Activated T-cell treated with anti-CD3 and anti-CD28 coated beads for 4 hours (primary cell): ENCODE measurements around the gene POLR2E.
"Not testable (repeated sequence)": the region's sequence is repeated elsewhere in the genome, so short reads cannot be mapped to it uniquely, and the experiment has no call there.

ENCODE experiments used
- DNase-seq: peaks from one replicate; pipeline ENCODE4 v3.0.0-alpha.2; 2020

The POLR2E gene

DNA sequence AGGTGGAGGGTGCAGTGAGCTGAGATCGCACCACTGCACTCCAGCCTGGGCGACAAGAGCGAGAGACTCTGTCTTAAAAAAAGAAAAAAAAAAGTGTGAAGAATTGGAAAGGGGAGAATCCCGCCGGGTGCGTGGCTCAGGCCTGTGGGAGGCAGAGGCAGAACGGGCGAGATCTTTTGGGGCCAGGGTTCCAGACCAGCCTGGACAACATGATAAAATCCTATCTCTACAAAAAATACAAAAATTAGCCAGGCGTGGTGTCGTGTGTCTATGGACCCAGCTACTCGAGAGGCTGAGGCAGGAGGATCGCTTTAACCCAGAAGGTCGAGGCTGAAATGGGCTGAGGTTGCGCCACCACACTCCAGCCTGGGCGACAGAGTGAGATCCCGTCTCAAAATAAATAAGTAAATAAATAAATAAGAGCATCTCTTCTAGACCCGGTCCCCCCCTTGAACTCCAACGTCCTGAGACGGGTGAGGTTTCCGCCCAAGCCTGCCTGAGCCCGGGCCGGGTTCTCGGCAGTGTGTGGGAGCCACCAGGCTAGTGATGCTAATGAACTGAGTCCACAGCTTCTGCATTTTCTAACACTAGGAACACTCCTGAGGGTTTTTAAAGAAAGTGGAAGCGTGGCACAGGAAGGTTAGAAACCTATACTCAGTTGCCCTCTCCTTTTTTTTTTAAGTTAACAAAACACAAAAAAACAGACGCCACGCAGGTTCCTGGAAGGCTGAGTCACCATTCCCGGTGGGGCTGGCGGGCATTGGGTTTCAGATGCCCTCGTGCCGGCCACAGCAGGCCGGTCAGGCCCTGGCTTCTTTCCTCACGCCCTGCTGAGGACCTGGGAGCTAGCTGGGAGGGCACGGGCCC is 30.7 kb upstream of the POLR2E start:
- no peak for DNase-seq

DNA sequence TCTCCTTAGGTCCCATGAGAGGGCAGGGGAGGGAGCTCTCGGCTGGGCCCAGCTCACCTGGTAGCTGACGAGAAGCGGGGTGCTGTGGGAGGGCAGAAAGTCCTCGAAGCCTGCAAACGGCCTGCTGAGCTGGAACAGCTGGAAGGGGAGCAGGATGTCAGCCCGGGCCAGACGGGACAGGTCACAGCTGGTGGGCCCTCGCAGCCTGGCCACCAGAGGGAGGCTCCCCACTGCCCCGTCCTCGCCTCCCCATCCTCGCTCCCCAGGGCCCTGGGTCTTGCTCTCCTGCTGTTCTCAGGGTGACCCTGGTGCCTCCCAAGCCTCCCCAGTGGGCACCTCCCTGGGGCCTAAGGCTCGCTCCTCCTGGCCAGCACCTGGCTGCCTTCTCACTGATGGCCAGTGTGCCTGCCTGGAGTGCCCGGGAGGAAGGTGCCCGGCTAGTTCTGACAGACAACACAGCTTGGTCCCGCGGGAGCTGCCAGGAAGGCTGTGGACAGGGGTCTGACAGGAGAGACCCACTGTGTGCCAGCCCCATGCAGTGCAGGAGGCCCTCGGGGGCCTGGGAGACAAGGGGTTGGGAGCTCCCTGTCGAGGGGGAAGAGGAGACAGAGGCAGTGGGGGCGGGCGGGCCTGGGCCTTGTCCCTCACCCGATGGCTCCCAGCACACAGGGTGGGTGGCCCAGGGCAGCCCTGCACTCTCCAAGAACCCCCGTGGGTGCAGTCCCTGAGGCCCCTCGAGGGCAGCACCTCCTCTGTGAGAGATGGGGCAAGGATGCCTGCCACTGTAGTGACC is 28.9 kb upstream of the POLR2E start:
- no peak for DNase-seq

DNA sequence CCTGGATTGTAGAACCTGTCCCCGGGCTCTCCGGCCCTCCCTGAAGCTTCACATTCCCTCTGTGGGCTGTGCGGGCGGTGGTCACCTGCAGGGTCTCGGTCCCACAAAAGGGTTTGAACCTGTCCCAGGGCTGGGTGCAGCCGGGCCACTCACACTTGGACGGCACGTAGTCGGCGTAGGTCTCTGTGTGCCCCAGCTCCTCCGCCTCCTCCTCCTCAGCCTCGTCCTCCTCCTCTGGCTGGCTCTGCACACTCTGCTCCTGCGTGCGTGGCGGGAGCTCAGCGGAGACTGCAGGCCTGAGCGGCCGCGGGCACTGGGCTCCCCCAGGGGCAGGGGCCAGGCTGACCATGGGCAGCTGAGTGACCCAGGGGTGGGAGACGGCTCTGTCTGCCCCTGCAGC is 28.2 kb upstream of the POLR2E start:
- DNase-seq = no peak

DNA sequence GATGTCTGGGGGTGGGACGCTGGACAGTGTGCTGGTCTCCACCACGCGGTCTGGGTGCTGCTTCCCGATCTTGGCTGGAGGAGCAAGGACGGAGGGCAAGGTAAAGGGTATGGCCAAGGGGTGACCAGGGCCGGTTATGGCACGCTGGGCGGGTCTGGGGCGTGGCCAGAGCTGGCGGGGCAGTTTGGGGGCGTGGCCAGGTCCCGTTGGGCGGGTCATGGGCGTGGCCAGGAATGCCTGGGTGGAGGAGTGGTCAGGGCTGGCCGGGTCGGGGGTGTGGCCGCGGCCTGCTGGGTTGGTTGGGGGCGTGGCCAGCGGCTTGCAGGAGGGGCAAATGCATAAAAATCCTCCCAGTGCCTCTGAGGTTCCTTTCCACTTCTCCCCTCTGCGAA is 27.8 kb upstream of the POLR2E start:
- DNase-seq = no peak

DNA sequence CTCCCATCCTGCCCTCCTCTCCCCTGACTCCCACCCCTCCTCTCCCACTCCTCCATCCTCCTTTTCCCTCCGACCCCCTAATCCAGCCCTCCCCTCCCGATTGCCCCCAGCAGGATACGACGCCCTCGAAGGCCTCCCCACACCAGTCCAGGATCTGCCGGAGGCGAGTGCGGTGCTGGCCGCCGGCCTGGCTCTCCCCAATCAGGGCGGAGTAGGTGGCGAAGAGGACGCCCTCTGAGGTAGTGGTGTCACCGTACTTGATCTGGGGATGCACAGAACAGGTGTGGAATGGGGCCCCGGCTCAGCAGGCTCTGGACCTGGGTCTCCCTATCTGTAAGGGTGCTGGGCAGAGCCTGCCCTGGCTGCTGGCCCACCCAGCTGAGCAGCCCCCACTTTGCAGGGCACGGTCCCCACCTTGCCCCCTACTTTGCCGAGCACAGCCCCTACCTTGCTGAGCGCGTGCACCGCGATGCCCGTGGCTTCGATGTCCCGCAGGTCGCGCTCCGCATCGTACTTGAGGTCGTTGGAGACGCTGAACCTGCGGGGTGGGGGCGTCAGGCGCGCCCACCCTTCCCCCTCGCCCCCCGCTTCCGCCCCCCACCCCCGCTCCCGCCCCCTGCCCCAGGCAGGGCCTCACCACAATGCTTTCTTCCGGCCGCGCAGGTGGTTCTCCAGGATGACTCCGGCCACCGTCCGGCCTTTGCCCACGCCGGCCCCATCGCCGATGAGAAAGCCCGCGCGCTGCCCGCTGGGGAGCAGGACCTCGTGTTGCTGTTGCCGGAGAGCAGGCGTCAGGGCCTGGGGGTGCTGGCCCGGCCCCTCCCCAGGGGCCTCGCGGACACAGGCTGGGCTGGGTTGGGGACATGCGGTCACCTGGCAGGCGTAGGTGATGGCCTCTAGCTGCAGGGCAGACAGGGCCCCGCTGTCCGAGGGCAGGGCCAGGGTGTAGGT is 27.1 kb upstream of the POLR2E start:
- DNase-seq = no peak

DNA sequence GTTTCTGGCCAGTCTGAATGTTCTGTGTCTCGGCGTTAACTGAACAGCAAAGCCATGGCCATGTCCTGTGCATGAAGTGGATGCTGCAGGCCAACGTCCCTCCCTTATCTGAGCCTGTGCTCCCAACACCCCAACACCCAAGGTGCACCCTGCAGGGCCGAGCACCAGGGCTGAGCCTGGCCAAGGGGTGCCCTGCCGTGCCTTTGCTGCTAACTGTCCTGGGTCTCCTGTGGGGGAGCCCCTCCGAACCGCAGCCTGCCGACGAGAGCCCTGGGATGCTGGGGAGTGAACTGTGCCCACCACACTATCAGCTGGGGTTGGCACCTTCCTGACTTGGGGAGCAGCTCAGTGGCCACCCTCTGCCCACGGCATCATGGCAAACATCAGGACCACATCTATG is 26.2 kb upstream of the POLR2E start:
- no peak for DNase-seq

DNA sequence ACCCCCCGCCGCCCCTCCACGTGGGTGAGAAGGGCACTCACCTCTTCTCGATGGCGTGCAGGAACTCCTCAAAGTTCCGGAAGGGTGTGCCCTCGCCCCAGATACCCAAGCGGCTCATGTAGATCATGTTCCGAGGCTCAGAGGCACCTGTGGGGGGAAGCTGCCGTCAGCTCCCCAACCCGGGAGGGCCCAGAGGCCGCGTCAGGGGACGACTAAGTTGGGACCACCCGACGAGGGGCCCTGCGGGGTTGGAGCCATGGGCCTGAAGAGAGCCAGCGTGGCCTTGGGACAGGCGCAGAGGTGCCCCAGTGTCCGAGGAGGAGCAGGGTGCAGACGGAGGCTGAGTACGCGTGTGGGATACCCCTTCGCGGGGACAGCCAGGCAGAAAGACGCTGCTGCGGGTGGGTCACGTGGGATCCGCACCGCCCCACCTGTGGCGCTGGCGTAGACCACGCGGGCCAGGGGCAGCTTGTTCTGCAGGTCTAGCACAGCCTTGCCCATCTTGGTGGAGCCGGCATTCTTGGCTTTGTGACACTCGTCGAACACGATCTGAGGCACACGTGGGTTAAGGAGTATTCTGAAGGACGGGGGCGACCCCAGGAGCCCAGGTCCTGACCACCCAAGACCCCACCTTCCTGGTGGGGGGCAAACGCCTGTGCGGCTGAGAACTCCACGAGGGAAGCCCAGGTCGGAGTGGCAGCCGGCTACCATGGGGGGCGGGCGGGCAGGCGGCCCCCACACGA is 24.5 kb upstream of the POLR2E start:
- DNase-seq = no peak

DNA sequence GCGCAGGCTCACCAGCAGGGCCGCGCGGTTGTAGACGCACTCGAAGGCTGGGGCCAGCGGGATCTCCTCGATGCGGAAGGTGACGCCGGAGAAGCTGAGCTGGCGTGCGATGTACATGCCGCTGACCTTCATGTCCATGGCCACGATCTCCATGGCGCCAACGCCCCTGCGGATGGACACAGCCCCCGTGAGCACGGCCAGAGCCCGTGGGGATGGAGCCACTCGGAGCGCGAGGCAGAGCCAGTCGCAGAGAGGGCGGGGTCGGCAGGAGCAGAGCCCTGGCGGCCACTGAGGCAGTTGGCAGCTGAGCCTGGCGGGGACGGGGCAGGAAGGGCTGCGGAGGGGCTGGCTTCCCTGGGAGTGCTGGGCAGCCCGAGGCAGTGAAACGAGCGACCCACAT is 23.8 kb upstream of the POLR2E start:
- no peak for DNase-seq

DNA sequence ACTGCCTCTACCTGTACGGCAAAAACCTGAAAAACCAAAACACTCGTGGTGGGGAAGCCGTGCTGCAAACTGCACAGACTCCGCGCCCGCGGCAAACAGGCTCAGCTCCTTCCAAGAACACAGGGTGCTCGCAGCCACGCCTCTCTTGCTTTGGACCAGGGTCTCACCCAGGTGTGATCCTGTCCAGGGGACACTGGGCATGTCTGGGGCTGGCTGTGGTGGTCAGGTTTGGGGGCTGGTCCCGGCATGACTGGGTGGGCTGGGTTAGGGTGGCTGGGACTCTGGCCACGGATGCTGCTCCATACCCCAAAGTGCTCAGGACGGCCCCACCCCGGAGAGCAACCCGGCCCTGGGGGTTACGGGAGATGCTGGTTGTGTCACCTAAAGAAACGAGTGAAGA is 22.5 kb upstream of the POLR2E start:
- no peak for DNase-seq

DNA sequence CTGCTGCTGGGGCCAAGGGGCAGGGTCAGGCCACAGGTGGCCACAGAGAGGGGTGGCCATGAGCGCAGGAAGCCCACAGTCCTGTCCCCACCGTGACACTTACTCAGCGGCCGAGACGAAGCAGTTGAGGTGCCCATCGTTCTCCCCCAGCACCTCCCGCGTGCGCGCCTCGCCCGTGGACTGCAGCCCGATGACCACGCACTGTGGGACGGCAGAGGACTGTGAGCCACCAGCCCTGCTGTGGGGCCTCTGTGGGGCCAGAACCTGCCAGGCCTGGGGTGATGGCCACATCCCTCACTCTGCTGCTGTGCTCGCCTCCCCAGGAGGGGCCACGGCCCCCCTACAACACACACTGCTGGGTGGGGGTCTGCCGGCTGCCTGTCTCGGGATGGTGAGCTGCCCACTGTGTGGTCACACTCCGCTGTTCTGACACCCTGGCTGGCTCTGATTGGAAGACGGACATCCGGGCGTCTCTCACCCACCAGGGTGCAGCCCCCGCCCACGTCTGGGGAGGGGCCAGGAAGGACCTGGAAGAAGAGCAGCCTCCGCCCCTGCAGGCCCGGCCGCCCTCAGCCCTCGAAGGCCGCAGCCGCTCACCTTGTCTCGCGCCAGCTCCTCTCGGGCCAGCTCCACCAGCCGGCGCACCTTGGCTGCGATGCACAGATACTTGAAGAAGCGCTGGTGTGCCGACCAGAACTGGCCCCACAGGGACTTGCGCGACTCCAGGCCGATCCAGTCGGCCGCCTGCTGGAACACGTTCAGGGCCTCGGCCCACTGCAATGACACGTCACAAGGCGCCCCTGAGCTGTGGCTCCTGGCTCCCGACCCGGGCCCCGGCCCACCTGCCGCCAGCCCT is 21.8 kb upstream of the POLR2E start:
- DNase-seq = no peak

DNA sequence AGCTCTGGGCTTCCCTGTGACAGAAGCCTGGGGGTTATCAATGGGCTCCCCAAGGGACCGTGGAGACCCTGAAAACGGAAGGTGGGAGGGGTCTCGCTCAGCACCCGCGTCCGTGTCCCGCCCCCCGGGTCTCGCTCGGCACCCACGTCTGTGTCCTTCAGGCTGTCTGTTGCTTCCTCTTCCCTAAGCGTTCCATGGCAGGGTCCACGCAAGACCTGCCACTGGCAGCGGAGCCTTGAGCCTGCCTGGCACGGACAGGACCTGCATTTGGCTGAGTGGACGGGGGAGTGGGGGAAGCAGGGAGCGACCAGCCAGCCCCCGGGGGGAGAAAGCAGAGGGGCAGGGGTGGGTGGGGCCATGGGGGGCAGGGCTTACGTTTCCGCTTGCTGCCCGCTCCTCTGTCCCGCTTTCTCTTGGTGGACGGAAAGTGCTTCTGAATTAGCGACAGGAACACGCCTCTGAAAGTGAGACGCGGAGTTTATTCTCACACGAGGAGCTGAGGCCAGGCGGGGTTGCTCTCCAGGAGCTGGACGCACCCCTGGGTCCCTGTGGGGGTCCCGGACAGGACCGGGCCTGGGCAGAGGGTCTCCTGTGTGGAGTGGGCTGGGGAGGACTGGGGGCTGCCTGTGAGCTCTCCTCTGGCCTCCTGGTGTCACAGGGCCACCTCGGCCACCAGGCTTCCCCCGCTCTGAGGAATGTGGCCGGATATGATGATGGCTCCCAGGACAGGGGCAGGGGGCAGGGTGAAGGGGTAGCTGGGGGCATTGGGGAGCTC is 20.7 kb upstream of the POLR2E start:
- DNase-seq = no peak

DNA sequence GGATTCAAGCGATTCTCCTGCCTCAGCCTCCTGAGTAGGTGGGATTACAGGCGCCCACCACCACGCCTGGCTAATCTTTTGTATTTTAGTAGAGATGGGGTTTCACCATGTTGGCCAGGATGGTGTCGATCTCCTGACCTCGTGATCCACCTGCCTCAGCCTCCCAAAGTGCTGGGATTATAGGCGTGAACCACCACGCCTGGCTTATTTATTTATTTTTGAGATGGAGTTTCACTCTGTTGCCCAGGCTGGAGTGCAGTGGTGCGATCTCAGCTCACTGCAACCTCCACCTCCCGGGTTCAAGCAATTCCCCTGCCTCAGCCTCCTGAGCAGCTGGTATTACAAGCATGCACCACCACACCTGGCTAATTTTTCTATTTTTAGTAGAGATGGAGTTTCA is 19.6 kb upstream of the POLR2E start:
- not testable (repeated sequence) for DNase-seq

DNA sequence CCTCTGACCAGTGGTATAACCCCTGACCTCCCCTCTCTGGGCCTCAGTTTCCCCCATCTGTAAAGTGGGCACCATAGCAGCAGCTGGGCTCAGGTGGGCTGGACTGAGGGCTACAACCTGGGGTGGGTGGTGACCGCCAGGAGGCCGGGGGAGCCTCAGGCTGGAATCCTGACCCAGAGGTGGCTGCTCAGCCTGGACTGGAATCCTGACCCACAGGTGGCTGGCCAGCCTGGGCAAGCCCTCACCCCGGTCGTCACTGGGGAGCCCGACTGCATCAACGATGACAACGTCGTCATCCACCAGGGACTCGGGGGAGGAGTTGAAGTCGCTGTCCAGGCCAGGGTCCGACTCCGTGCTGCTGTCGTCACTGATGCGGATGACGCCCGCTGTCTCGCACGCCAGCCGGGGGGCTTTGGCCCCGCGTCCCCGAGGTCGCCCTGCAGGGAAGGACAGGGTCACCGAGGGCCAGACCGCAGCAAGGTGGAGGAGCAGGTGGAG is 18.9 kb upstream of the POLR2E start:
- DNase-seq = no peak

DNA sequence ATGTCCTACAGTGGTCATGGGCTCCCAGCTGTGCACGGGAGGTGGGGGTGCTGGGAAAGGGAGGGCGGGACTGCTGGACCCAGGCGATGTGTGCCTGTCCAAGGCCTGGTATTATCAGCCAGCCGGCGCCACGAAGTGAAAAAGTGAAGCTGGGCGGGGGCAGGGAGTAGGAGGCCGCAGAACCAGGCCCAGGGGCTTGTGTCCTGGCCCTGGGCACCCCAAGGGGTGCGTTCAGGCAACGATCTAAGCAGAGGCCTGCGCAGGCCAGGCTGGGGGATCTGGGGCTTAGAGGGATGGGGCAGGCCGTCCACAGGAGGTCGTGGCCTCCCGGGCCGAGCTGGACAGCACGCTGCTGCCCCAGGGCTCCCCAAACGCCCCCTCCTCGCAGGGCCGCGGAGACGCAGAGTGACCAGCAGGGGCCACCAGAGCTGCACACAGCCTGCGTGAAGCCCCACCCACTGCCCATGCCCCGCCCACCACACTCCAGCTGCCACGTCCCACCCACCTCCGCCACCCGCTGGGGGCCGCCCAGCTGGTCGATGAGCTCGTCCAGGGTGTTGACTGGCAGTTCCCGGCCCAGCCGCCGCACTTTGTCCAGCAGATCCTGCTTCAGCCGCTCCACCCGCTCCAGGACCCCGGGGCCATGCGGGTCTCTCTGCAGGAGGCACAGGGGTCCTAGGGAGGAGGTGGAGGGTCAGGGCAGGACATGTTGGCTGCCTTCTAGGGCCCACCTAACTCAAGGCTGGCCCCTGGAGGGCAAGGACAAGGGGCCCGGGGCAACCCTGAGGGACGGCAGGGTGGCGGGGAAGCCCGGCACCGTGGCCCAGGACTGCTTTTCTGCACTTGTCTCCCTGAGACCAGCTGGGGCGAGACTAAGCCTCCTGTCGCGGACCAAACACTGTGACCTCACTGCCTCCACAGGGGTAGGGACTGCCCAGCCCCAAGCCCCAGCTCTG is 18.1 kb upstream of the POLR2E start:
- peak; percentile 77 for DNase-seq

DNA sequence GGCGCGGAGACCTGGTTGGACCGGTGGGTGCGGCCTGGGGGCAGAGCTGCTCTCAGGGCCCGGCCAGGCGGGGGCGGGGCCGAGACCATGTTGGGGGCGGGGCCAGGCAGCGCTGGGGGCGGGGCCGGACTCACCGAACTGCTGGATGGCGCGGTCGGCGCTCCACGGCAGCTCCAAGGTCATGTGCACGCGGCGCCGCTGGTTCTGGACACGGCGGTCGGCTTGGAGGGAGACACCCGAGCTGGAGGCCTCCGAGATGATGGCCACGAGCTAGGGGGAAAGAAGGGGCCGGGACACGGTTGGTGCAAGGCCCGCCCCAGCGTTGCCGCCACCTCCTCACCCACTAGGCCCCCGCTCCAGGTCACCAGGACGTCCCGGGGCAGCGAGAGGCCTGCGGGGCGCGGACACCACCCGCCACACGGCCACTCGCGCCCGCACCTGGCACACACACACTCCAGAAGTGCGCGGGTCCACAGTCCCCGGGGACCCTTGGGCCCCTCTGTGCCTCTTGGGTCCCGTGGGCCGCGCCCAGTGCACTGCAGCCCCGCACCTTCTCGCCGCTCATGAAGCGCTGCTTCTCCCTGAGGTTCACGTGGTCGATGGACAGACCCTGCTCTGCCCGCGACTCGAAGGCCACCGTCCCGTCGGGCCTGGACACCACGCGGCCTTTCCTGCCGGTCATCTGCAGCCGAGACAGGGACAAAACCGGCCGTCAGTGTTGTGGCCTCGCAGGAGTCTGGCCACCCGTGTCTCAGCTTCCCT is 17.3 kb upstream of the POLR2E start:
- no peak for DNase-seq

DNA sequence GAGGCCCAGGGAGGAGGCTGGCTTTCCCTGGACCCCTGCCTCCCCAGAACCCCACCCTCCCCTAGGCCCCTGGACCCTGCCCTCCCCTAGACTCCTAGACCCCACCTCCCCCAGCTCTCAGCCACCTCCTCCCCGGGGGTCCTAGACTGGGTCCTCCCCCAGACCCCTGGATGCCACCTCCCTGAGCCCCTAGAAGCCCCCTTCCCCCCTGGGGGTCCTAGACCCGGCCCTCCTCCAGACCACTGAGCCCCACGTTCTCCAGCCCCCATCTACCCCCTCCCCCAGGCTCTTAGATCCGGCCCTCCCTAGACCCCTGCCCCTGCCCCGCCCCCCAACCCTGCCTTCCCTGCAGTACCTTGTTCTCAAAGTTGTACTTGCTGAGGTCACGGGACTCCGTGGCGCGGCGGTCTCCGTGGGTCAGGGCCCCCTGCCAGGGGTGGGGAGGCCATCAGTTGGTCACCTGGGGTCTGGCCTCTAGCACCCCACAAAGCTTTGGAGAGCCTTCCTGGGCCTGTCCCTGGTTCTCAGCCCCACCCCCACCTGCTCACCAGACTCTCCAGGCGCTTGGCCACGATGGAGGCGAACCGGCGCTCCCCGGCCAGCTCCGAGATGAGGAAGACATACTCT is 16.6 kb upstream of the POLR2E start:
- no peak for DNase-seq

DNA sequence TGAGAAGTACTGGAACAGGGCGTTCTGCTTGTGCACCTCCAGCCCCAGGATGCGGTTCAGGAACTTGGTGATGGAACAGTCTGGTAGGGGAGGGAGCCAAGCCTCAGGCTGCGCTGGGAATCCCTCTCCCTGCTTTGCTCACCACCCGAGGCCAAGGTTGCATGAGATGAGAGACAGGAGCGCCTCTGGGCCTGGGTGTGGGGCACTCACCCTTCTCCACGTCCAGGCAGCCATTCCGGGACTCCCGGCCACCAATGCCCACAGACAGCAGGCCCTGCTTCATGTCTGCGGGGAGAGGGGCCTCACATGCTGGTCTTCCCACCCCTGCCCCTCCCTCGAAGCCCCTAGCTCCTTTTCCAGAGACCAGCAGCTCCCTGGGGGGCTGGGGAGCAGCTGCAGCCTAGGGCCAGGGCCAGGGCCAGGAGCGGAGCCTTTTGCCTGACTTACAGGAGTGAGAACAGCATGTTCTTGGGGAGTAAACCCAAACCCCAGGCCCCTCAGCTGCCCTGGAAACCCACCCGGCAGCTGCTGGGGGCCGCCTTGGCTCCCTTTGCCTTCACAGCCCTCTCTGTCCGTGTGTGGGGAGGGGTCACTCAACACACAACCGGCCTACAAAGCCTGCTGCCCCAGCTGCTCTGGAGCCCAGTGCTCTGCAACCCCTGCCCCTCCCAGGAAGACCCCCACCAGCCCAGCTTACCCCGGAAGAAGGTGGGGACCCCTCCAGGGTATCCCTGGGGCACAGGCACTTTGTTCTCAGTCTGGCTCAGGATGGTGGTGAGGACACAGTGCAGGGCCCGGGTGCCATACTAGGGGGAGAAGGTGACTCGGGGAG is 15.8 kb upstream of the POLR2E start:
- no peak for DNase-seq
